Liver (tissue), 3 donors: ENCODE measurements around the gene CCDC33.

Experiments used
- RAD21 ChIP-seq, 2 donors: IDR thresholded peaks; 2 replicates each; pipeline ENCODE4 v1.6.1; 2016; ENCODE audit warnings: antibody characterized with exemption in 2 of 2, mild to moderate bottlenecking in 2 of 2
- SP1 ChIP-seq: IDR thresholded peaks from 2 replicates; pipeline ENCODE4 v1.6.1; 2018; ENCODE audit warnings: antibody characterized with exemption, mild to moderate bottlenecking
- TF ChIP-seq, protein P1 (sequence below): fragments of 150-350 bp; IDR thresholded peaks from 2 replicates; pipeline ENCODE4 v1.5.1; 2017; ENCODE audit warnings: improper control_type of control experiment, low read depth, low read length; ENCODE audit not compliant: missing input control
- donor health status: healthy.
- donor health status: healthy.

DNA sequence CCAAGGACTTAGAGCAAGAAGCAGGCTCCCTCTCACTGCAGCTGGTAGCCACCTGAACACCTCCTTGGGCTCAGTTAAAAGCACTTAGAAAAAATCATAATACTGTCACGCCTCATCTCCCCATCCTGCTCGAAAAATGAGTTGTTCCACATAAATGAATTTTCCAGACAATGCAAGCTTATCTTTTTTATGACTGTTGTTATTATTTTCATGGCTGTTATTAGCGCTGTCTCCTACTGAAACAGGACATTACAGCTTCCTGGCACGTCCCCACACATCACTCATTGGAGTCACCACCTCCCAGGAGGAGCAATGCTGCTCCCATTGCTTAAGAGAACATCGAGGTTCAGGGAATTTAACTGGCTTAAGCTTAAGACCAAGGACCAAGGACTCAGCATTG is 26.5 kb downstream of the CCDC33 start:
- no peak for TF ChIP-seq SP1
- TF ChIP-seq, protein P1, sequence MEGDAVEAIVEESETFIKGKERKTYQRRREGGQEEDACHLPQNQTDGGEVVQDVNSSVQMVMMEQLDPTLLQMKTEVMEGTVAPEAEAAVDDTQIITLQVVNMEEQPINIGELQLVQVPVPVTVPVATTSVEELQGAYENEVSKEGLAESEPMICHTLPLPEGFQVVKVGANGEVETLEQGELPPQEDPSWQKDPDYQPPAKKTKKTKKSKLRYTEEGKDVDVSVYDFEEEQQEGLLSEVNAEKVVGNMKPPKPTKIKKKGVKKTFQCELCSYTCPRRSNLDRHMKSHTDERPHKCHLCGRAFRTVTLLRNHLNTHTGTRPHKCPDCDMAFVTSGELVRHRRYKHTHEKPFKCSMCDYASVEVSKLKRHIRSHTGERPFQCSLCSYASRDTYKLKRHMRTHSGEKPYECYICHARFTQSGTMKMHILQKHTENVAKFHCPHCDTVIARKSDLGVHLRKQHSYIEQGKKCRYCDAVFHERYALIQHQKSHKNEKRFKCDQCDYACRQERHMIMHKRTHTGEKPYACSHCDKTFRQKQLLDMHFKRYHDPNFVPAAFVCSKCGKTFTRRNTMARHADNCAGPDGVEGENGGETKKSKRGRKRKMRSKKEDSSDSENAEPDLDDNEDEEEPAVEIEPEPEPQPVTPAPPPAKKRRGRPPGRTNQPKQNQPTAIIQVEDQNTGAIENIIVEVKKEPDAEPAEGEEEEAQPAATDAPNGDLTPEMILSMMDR, result no peak
- no peak for TF ChIP-seq RAD21 (IDR thresholded peaks at IDR 0.05)
